HG03558 (cell line): Measurements from ENCODE around the gene DOCK1.

ENCODE experiments used
- ATAC-seq: cut with Tn5 transposase; IDR thresholded peaks from one replicate; pipeline ENCODE4 v1.9.1; 2021; ENCODE audit warnings: moderate number of reproducible peaks; ENCODE audit not compliant: unreplicated experiment; ENCODE audit errors: extremely low read depth

Gene DOCK1

DNA sequence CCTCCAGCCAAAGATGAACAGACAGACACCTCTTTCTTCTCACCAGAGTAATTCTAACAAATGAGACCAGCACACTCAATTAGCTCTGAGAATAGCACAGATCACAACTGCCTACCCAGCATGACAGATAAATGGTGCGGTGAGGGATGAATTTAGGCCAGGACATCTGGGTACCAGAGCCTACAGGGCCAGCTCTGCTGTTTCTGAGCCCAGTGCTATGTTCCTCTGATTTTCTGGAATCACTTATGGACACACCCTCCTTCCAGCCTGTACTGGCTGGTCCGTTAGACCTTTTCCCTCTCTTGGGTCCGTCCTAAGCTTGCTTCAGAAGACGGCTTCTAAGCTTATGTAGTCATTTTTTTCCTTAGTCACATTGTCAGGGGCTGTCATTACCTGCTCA is 217.6 kb downstream of the DOCK1 start:
- no peak for ATAC-seq

DNA sequence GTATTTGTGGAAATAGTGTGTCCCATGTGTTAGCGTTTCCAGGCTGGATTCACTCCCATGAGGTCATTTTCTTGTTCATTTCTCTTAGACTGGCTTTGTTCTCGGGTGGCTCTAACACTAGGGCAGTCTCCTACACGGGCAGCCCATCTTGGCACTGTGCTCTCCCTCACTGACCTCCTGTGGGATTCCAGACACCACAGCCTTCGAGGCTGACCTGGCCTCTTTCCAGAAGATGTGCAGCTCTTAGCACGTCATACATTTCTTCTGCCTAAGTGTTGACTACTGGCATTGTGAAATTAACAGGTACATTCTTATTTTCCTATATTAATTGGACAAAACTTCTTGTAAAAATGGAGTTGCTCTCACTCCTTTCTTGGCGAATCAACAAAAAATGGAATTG is 218.4 kb downstream of the DOCK1 start:
- no peak for ATAC-seq

DNA sequence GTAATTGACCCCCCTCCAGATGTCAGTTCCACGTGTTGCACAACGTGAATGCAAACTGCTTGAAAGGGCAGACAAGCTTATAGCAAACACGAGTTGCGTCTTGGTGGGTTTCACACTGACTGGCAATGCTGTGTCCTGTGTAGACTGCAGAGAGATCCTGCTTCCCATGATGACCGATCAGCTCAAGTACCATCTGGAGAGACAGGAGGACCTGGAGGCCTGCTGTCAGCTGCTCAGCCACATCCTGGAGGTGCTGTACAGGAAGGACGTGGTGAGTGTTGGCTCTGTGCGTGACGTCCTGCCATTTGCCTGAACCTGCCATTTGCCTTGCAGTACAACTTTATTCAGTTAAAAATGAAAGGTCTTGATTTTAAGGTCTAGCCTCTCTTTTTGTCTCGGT is 220.1 kb downstream of the DOCK1 start:
- no peak for ATAC-seq

DNA sequence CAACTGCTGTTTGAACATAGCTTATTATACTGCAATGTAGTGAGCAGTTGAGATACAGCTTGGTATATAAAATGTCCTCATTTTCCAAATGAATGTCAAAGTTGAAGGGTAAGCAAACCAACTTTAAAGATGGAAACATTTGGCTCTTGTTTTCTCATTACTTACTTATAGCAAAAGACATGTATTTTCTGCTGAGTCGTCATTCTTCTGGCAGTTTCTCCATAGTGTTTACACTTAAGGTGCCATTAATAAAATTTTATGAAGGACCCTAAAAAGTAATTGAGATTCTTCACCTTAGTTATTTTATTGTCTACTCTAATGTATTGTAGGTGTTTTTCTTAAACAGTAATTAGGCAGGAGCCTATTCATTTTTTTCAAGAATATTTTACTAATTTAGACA is 222.6 kb downstream of the DOCK1 start:
- no peak for ATAC-seq

DNA sequence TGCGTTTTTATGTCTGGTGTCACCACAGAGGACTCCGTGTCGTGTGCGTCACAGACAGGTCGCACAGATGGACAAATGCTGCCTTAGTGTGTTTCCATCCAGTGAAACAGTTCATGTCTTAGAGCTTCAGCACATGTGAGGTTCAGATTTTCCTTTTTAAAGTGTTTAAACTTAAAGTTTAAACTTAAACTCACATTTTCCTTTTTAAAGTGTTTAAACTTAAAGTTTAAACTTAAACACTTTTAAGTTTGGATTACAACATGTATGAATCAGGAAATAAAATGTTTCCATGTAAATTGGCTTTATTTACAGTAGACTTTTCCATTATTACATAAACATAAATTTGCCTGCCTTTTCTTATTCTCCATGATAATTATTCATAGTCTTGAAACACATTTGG is 223.9 kb downstream of the DOCK1 start:
- ATAC-seq, result no peak

DNA sequence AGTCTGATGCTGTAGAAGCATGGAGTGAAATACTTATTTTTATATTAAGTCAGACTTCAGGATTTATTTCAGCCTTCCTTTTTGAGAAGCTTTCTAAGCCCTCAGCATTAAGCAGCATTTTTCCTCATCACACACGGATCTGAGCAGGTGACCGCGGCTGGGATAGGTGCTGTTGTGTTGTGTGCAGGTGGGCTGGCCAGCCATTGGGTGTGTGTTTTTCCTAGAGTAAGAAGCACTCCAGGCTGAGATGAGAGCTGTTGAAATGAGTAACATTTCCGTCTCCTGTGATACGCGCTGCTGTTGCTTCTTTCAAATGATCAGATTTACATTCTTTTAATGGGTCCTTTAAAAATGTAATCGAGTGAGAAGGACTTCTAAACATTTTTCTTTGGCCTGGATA is 227.2 kb downstream of the DOCK1 start:
- ATAC-seq, result no peak

DNA sequence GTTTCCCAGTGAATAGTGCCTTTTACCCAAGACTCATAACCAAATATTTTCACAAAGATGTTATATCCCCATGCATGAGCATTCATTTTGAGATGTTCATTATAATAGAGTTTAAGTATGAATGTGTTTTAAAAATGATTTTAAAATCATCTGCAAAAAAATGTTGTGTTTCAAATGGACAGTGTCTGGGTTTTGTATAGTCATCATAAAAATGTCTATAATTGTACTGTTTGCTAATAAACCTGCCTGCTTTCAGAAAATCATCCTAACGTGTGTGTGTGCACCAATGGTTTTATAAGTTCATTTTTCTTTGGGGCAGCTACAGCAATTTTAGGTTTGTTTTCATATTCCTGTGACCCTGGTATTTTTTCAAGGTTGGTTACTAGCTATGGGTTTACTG is 228.0 kb downstream of the DOCK1 start:
- ATAC-seq, result no peak

DNA sequence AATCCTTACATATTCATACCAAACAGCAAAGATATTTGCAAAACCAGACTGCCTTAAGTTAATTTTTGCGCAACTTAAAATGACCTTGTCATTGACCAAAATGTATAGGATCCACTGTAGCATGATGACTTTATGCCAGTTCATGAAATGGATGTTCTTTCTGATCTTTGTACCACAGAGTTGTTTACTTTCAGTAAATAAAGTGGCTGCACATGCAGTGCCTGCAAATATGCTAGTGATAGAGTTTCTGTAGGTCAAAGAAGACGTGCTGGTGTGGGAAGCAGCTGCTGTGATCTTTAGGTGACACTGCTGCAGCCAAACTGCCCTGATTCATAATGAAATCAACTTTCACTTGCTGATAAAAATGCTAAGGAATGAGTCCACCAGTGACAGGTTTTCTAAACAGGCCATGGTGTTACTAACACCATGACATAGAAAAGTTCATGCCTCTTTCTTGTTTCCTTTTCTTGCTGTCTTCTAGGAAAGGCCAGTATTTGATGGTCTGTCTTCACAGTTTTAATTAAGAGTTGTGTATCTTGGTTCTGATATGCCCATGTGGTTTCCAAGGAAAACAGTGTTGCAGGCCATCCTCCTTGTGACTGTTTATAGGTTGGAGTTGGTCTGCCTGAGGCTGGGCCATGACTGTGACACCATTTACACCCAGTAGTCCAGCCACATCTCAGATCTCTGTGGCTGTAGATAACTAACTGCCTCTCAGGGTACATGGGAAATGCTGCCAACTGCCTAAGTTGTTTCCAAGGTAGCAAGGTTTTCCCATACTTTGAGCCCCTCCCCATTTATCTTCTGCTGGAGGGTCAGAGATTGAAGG is 228.7 kb downstream of the DOCK1 start:
- ATAC-seq, result no peak

DNA sequence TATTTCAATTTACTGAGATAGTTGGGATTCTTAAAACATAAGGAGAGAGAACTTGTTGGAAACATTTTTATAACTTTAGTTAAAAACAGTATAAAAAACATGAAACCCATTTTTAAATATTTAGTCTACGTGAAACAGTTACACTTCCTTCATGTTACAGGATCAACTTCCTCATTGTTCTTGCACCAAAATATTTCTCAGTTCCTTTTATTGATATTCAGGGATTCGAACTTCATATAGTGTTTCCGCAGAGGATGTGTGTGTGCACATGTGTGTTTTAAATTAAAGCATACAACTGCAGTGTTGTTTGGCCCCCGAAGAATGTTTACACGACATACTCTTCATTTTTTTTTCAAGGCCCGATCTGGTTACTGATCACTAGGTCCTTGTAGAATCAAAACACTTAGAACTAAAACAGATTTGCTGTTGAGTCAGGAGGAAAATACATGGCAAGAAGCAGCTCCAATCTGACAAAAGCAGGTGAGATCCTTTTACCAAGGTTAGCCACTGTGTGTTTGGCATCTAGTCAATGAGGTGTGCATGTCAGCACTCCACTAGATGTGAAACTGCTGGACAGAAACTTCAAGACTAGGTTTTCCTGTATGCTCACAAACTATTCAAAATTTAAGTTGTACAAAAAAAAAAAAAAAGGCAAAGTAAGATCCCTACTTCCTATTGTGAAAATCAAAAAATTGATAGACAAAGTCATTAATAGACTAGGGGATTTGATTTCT is 230.8 kb downstream of the DOCK1 start:
- ATAC-seq, result no peak

DNA sequence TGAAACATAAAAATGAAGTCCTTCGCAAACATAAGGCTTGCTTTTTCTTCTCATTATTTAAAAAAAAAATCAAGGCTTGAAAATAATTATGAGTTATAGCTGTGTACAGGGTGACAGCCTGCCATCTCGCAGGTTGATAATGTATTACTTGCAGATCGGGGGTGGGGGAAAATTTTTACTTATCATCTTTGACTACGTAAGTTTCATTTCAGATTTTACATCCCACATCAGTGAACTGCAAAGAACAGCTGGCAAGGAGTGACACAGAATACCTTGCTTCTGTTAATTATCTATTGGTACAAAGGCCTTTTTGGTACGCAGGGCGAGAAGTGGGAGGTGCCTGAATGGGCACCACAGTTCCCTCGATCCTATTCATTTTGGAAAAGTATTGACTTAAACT is 232.2 kb downstream of the DOCK1 start:
- ATAC-seq, result no peak

DNA sequence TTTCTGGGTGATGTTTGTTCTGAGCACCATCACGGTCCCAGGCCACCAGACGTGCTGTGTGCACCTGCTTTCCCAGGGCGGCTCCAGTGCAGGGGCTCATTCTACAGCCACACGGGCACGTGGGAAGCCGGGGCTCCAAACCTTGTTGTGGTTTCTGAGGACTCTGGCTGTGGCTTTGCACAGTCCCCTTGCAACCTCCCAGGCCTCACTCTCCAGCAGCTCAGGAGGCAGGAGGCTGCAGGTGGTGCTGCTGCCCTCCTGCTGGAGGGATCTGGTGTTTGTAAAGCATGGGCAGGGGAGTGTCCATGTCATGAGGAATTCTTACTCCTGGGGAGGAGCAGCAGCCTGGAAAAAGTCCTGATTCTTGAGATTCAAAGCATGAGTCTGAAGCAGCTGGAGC is 236.9 kb downstream of the DOCK1 start:
- no peak for ATAC-seq

DNA sequence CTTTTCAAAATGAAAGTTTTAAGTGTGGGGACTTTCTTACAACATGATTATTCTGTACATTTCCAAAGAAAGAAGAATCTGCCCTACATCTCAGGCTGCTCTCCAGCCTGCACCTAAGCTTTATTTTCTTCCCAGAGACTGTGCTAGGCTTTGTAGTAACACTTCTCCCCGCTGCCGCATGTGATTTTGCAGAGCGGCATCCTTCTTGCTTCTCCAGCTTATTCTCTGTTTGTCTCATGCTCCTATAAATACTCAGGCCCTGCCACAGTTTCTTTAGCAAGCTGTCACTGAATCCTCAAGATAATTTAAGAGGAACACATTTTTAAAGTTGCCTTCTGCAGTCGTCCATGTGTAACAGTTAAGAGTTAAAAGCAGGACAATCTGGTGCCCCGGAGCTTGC is 237.6 kb downstream of the DOCK1 start:
- ATAC-seq, result no peak

DNA sequence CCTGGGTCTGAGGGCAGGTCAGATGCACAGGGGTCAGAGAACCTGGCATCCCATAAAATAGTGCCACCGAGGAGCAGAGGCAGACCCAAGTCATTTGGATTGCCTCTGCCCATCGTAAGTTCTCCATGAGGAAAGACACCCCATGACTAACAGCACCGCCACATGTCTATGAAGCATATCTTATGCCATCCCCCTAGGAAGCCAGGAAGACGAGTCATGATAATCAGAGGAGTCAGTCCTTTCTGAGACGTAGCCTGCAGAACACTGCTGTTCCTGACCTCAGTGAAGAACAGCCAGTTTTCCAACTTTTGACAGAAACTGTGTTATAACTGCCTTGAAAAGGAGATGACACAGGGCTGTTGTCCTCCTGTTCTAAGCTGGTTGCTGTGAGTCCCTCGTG is 239.9 kb downstream of the DOCK1 start:
- ATAC-seq, result no peak

DNA sequence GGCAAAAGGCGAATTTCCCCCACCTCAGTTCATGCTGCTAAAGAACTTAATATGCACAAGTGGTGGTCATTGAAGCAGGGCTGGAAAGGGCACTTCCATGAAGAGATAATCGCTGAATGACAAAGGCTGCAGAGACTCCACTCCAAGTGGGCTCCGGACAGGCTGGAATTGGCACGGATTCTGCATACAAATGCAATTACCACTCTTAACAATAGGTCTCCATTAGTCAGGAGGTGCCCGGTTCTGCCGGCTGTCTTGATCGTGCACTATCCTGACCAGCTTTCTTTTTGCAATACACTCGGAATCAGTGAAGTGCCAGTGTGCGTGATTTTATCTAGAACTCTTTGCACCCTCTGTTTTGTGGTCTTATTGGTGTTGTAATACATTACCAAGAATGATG is 241.4 kb downstream of the DOCK1 start:
- ATAC-seq, result no peak

DNA sequence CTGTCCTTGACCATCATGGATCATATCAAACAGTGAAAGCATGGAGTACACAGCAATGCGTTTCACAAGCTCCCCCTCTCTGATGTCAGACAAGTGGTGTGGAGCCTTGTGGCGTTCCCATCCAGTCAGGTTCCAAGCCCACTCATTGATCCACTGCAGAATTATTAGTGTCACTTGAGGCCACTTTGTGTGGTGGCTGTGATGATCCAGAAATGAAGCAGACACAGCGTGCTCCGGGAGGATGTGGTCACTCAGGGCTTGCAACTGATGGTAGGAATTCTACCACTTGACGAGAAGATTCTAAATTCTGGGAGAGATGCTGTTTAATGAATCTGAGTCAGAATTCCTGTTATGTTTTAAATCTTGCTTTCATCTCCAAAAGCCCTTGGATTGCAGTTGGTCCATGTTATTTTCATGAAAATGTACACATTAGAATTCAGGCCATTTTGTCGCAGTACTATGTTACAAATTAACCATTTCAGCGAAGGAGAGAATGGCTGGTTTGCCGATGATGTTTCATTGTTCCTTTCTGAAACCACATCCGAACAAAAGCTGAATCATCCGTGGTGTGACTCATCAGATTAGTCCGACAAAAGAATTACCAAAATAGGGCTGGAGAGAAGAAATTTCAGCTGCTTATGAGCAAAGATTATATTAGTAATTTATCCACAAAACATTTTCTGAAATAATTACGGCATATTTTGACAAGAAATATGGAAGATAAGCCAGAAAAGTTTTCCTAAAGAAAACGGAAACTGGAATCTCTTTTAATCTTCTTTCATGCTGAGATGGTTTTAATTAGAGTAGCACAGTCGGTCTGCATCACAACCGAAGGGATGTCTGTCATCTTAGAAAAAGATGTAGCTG is 243.1 kb downstream of the DOCK1 start:
- no peak for ATAC-seq

DNA sequence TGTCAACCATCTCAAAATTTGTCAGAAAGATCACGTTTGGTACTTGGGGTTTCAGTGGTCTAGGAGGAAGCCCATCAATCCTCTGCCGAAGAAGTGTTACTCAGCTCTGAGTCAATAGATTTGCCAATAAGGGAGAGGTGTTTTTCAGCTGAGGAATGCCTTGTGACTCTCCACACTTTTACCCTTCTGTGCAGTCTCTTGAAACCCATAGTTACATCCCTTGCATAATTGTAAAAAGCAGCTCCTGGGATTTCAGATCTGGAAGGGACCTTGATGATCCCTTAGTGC is 243.6 kb downstream of the DOCK1 start:
- ATAC-seq, result no peak

DNA sequence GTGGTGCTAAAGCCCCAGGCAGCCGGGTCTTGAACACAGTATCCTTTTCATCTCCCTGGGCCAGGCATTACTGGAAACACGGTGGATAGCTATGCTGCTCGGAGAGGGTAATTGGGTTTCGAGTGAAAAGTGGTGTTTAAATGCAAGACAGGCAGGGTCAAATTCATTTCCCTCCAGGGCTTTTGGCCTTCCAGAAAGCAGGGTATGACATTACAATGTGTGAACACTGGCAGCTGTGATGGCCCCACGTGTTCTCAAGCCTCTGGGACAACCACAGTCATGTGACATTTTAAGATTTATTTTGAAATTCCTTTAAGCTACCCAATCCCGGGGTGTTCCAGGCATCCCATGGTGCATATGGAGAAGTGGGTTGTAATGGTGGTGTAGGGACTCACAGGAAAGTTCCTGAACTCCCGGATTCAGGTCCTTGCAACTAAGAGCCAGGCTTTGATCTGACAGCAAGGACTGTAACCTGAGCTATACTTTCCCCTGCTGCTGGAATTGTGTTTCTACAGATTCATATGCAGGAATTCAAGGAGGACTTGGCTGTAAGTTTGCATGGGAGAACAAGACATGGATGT is 244.4 kb downstream of the DOCK1 start:
- ATAC-seq, result no peak

DNA sequence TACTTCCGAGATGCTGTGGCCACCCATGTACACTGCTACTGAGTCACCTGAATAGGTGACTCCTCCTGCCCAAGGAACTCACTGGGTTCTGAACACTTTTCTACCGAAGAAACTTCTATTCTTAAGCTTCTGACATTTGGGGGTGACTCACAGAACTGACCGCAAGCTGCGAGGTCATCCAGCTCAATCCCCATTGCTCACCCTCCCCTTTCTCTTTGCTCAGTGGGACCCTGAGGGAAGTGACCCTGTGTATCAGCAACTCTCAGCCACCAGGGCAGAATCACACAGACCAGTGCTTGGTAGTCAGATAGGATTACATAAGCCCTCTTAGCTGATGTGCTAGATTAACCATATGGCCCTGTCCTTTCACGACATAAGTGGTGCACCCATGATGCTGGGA is 244.9 kb downstream of the DOCK1 start:
- ATAC-seq, result no peak

DNA sequence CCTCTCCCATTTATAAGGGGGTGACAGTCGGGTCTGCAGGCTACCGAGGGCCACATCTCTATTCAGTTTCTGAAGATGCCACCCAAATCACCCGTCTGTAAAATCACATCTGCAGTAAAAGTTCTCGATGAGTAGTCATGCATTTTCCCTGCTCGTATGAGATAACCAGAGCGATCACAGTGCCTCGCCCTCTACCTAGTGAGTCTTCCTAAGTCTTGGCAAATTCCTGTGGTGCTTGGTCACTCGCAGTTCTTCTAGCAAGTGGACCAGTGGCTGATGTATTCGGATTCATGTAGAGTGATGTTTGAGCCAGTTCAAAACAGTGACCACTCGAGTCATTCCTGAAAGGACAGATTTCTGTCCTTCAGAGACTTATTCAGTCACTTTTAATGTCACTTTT is 246.3 kb downstream of the DOCK1 start:
- no peak for ATAC-seq

DNA sequence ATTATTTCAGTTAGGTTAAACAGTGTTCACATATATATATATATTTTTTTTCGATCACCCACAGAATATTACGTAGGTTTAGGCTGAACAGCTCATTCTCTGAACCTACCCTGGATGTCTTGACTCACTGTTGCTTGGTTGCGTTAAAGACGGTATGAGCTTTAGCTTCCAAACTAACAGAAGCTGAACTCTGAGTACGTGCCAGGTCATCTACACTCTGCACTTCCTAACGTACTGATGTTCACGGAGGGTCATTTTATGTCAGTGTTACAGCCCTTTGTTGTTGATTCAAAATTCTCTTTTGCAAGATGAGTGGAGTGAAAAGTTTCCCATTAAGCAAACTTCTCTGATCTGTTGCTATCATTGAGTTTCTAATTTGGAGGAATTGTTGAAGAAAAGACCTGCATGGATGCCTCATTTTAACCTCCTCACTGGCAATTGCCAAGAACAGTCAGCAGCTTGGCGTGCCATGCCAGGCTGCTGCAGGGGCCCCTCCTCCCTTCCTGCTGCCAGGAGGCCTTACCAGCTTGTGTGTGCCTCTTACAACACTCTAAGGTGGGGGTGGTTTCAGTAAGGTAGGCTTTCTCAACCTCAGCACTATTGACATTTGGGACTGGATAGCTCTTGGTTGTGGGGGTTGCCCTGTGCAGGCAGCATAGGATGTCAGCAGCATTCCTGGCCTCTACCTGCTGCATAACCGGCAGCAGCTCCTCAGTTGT is 246.9 kb downstream of the DOCK1 start:
- no peak for ATAC-seq
